Hepatic stellate cell (primary cell): ENCODE measurements around the gene LRRIQ1.

Experiments used
- DNase-seq: peaks from one replicate; pipeline ENCODE4 v3.0.0; 2011; ENCODE audit warnings: low spot score

Gene LRRIQ1

DNA sequence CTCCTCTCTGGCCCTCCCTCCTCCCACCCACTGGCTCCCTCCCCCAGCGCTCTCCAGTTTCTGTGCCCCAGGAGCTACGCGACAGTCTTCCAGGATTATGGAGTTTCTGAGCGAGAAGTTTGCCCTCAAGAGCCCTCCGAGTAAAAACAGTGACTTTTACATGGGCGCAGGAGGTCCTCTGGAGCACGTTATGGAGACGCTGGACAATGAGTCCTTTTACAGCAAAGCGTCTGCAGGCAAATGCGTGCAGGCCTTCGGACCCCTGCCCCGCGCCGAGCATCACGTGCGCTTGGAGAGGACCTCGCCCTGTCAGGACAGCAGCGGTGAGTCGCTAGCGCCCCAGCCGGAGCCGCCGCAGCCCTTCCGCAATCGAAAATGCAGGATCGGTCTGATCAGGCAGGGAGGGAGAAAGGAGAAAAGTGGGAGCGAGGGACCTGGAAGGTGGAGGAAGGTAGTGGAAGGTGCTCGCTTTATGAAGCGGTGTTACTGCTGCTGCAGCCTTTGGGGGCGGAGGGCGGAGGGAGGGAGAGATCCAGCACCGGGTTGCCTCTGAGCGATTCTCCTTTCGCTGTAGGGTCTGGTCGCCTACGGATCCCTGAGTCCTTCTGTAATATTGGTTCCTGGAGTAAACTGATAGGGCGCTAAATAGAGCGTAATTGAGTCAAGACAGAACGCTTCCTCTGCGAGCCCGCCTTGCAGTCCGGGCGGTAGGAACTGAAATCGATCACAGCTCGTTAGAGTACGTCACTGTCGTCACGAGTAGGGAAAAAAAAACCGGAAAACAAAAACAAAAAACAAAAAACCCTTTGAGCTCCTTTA, 244.2 kb downstream of the LRRIQ1 start, which contains the start of gene ALX1:
ALX1 (plus strand) TSS at position 56 of the 819 bp plus-strand sequence; CDS start at position 98, 42 bp downstream.
- DNase-seq = peak; percentile 13

DNA sequence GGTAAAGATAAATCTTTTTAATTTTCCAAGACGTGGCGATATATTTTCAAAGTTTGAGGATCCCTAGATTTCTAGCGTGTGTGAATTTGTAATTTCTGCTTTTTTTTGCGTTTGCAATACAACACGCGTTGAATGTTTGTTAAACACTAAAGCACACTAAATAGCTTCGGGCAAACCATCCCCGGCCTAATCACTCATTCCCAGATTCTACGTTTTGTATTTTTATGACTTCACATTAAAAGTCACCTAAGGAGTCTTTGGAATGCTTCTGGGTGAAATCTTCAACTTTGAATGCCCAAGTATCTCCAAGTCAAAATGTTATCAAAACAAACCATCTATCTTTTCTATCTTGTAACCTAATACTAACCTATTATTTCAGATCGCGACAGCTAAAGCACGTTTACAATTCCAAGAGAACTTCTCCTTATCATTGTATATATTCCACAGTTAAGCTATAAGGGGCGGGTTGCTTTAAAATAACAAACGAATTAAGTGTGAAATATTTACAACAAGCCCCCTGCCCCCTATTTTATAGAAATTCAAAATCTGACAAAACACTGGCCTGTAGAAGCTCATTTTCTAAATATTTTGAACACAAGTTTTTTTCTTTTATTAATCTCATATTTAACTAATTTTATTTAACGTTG, 245.0 kb downstream of the LRRIQ1 start:
- no peak for DNase-seq

- DNase-seq = no peak
Observed at GRCh38 chr12:85281636-85282312, 245.6 kb downstream of the LRRIQ1 start.

- DNase-seq = no peak
Observed at GRCh38 chr12:85283560-85283959, 247.4 kb downstream of the LRRIQ1 start.
